OCI-LY1 (cell line): ENCODE results near the gene CCDC7.
"Not testable (repeated sequence)": the region's sequence is repeated elsewhere in the genome, so short reads cannot be mapped to it uniquely, and the experiment has no call there.

Experiments
- H2AFZ ChIP-seq: fragments of 200-600 bp; sonication (generic), shearing (Covaris generic); 2 replicates; pipeline ENCODE4 v1.6.0; 2014; ENCODE audit warnings: antibody characterized with exemption, mild to moderate bottlenecking, low read length
- H3F3A ChIP-seq: fragments of 200-600 bp; sonication (generic), shearing (Covaris generic); 2 replicates; pipeline ENCODE4 v1.6.0; 2014; ENCODE audit warnings: mild to moderate bottlenecking, antibody characterized with exemption, low read length, moderate library complexity; ENCODE audit not compliant: insufficient read depth
- H3K27ac ChIP-seq: fragments of 200-600 bp; sonication (generic); 2 replicates; pipeline ENCODE4 v1.5.1; 2014; ENCODE audit warnings: low read length, mixed run types, mild to moderate bottlenecking, low read depth; ENCODE audit not compliant: poor library complexity, severe bottlenecking
- H3K27me3 ChIP-seq: fragments of 200-600 bp; sonication (generic); 2 replicates; pipeline ENCODE4 v1.6.0; 2014; ENCODE audit warnings: antibody characterized with exemption, mild to moderate bottlenecking, low read length, moderate library complexity; ENCODE audit not compliant: insufficient read depth
- H3K36me3 ChIP-seq: fragments of 200-600 bp; sonication (generic); 2 replicates; pipeline ENCODE4 v1.6.1; 2014; ENCODE audit warnings: mild to moderate bottlenecking, antibody characterized with exemption, low read length, moderate library complexity, mixed read lengths; ENCODE audit not compliant: insufficient read depth
- H3K4me1 ChIP-seq: fragments of 200-600 bp; sonication (generic); 2 replicates; pipeline ENCODE4 v1.5.1; 2014; ENCODE audit warnings: mild to moderate bottlenecking, low read length, moderate library complexity; ENCODE audit not compliant: insufficient read depth, severe bottlenecking
- H3K4me2 ChIP-seq: fragments of 200-600 bp; sonication (generic), shearing (Covaris generic); 2 replicates; pipeline ENCODE4 v1.6.1; 2014; ENCODE audit warnings: low read length
- H3K4me3 ChIP-seq: fragments of 200-600 bp; sonication (generic); 2 replicates; pipeline ENCODE4 v1.5.1; 2014; ENCODE audit warnings: low read length, low read depth, mild to moderate bottlenecking, mixed read lengths; ENCODE audit not compliant: poor library complexity, severe bottlenecking
- H3K79me2 ChIP-seq: fragments of 200-600 bp; shearing (Covaris generic); 2 replicates; pipeline ENCODE4 v1.6.1; 2016; ENCODE audit warnings: mixed run types, low read length, mixed read lengths; ENCODE audit not compliant: insufficient read depth
- H3K9ac ChIP-seq: fragments of 200-600 bp; sonication (generic), shearing (Covaris generic); 2 replicates; pipeline ENCODE4 v1.6.1; 2014; ENCODE audit warnings: mild to moderate bottlenecking, low read length, mixed read lengths
- H3K9me2 ChIP-seq: fragments of 200-600 bp; sonication (generic), shearing (Covaris generic); 2 replicates; pipeline ENCODE4 v1.6.1; 2014; ENCODE audit warnings: low read depth, mild to moderate bottlenecking, low read length, mixed read lengths
- H3K9me3 ChIP-seq: fragments of 200-600 bp; shearing (Covaris generic); 2 replicates; pipeline ENCODE4 v1.6.1; 2014; ENCODE audit warnings: low read length, mixed read lengths
- H4K20me1 ChIP-seq: fragments of 200-600 bp; sonication (generic), shearing (Covaris generic); 2 replicates; pipeline ENCODE4 v1.6.0; 2016; ENCODE audit warnings: mild to moderate bottlenecking, low read length; ENCODE audit not compliant: insufficient read depth
- EZH2 ChIP-seq: fragments of 200-600 bp; sonication (generic), shearing (Covaris generic); IDR thresholded peaks from 2 replicates; pipeline ENCODE4 v1.8.0; 2017; ENCODE audit warnings: borderline replicate concordance, mixed run types, mild to moderate bottlenecking, antibody characterized with exemption, low read length, moderate library complexity, mixed read lengths
- TF ChIP-seq, protein P1 (sequence below): fragments of 200-600 bp; sonication (generic), shearing (Covaris generic); IDR thresholded peaks from 2 replicates; pipeline ENCODE4 v1.5.1; 2017; ENCODE audit warnings: mild to moderate bottlenecking, antibody characterized with exemption, low read length, moderate library complexity, mixed read lengths

Gene CCDC7

DNA sequence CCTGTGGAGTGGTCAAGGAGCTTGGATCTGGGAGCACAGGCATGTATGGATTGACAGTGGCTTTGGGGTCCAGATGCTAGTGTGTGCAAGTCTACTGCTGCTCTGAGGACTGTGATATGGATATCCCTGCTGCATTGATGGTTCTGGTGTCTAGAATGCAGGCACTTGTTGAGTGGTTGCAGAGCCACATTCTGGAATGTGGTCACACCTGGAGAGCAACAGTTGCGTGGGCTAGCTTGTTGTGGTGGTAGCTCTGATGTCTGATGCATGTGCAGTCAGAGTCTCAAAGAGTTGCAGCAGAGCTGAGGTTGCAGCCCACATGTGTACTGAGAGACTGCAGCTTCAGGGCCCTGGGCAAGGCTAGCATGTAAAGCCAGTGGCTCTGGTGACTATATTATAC is 43.2 kb downstream of the CCDC7 start:
- no peaks in the 10 kb centered on the region for H3K36me3 ChIP-seq
- no peaks in the 10 kb centered on the region for H3F3A ChIP-seq
- H3K4me1 ChIP-seq, result no peaks in the 10 kb centered on the region
- no peak overlapping the region for H3K4me2 ChIP-seq
- no peak overlapping the region for H2AFZ ChIP-seq
- TF ChIP-seq, protein P1, sequence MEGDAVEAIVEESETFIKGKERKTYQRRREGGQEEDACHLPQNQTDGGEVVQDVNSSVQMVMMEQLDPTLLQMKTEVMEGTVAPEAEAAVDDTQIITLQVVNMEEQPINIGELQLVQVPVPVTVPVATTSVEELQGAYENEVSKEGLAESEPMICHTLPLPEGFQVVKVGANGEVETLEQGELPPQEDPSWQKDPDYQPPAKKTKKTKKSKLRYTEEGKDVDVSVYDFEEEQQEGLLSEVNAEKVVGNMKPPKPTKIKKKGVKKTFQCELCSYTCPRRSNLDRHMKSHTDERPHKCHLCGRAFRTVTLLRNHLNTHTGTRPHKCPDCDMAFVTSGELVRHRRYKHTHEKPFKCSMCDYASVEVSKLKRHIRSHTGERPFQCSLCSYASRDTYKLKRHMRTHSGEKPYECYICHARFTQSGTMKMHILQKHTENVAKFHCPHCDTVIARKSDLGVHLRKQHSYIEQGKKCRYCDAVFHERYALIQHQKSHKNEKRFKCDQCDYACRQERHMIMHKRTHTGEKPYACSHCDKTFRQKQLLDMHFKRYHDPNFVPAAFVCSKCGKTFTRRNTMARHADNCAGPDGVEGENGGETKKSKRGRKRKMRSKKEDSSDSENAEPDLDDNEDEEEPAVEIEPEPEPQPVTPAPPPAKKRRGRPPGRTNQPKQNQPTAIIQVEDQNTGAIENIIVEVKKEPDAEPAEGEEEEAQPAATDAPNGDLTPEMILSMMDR, result no peak
- TF ChIP-seq EZH2, result no peak
- H3K9me3 ChIP-seq, result no peaks in the 10 kb centered on the region
- H3K27ac ChIP-seq, result no peak overlapping the region
- no peak overlapping the region for H3K4me3 ChIP-seq
- H3K9ac ChIP-seq, result no peak overlapping the region
- no peaks in the 10 kb centered on the region for H3K27me3 ChIP-seq
- H3K9me2 ChIP-seq, result no peaks in the 10 kb centered on the region
- no peaks in the 10 kb centered on the region for H4K20me1 ChIP-seq
- H3K79me2 ChIP-seq, result no peaks in the 10 kb centered on the region

DNA sequence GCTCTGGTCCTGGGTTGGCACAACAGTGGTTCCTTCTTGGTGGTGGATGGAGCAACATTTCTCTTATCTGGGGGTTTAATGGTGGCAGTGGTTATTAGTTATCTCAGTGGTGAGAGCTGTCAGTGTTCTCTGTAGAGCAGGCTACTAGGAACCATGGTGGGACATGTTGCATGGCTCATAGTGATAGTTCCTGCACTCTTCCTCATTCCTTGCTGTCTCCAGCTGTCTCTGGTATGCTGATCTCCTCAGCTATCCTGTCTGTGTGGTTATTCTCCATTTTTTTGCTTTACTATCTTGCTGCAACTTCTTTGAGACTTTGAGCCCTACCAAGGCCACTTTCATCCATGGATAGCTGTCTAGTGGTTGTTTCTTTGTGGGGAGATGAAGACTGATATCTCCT is 44.0 kb downstream of the CCDC7 start:
- TF ChIP-seq, protein P1, result no peak
- TF ChIP-seq EZH2, result no peak
- no peaks in the 10 kb centered on the region for H3K9me2 ChIP-seq
- no peaks in the 10 kb centered on the region for H3K79me2 ChIP-seq
- no peak overlapping the region for H3K27ac ChIP-seq
- H4K20me1 ChIP-seq, result no peaks in the 10 kb centered on the region
- no peaks in the 10 kb centered on the region for H3K27me3 ChIP-seq
- no peaks in the 10 kb centered on the region for H3K36me3 ChIP-seq
- no peak overlapping the region for H3K9ac ChIP-seq
- H2AFZ ChIP-seq, result no peak overlapping the region
- H3F3A ChIP-seq, result no peaks in the 10 kb centered on the region
- H3K4me3 ChIP-seq, result no peak overlapping the region
- no peaks in the 10 kb centered on the region for H3K9me3 ChIP-seq
- no peak overlapping the region for H3K4me2 ChIP-seq
- H3K4me1 ChIP-seq, result no peaks in the 10 kb centered on the region

DNA sequence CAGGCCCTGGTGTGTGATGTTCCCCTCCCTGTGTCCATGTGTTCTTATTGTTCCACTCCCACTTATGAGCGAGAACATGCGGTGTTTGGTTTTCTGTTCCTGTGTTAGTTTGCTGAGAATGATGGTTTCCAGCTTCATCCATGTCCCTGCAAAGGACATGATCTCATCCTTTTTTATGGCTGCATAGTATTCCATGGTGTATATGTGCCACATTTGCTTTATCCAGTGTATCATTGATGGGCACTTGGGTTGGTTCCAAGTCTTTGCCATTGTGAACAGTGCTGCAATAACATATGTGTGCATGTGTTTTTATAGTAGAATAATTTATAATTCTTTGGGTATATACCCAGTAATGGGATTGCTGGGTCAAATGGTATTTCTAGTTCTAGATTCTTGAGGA is 48.6 kb downstream of the CCDC7 start:
- H3K4me3 ChIP-seq, H3K79me2 ChIP-seq, H3K9me2 ChIP-seq, H3K9ac ChIP-seq, H3K36me3 ChIP-seq, H4K20me1 ChIP-seq, H3K9me3 ChIP-seq, H3K4me2 ChIP-seq, H3K27ac ChIP-seq, H2AFZ ChIP-seq, H3K27me3 ChIP-seq, H3K4me1 ChIP-seq, H3F3A ChIP-seq: not testable (repeated sequence)

DNA sequence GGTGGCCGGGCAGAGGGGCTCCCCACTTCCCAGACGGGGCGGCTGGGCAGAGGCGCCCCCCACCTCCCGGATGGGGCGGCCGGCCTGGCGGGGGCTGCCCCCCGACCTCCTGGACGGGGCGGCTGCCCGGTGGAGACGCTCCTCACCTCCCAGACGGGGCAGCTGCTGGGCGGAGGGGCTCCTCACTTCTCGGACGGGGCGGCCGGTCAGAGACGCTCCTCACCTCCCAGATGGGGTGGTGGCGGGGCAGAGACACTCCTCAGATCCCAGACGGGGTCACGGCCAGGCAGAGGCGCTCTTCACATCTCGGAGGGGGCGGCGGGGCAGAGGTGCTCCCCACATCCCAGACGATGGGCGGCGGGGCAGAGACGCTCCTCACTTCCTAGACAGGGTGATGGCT is 54.2 kb downstream of the CCDC7 start:
- not testable (repeated sequence) for H3K4me3 ChIP-seq, H3K9me2 ChIP-seq, H3K27me3 ChIP-seq, H3K79me2 ChIP-seq, H2AFZ ChIP-seq, H3K27ac ChIP-seq, H3K4me1 ChIP-seq, H3K36me3 ChIP-seq, H3K9ac ChIP-seq, H3K9me3 ChIP-seq, H4K20me1 ChIP-seq, H3F3A ChIP-seq, H3K4me2 ChIP-seq
